Loucy (cell line): ENCODE data around the gene PAK2.
A peak's percentile ranks its signal among the peaks of the same experiment; 100 is the strongest.
"Not testable (repeated sequence)": the region's sequence is repeated elsewhere in the genome, so short reads cannot be mapped to it uniquely, and the experiment has no call there.

ENCODE experiments used
- H2AFZ ChIP-seq: fragments of 200-600 bp; sonication (generic); 2 replicates; pipeline ENCODE4 v1.6.0; 2016; ENCODE audit warnings: antibody characterized with exemption, mild to moderate bottlenecking, low read length, moderate library complexity
- H3F3A ChIP-seq: fragments of 200-600 bp; 2 replicates; pipeline ENCODE4 v1.6.0; 2016; ENCODE audit warnings: antibody characterized with exemption, low read depth, mild to moderate bottlenecking
- H3K27me3 ChIP-seq: fragments of 200-600 bp; sonication (generic); 2 replicates; pipeline ENCODE4 v1.6.1; 2014; ENCODE audit warnings: low read length, mild to moderate bottlenecking; ENCODE audit not compliant: insufficient read depth, poor library complexity, severe bottlenecking
- H3K36me3 ChIP-seq: fragments of 200-600 bp; sonication (generic); 2 replicates; pipeline ENCODE4 v1.6.1; 2016; ENCODE audit warnings: low read length; ENCODE audit not compliant: insufficient read depth
- H3K4me1 ChIP-seq: fragments of 200-600 bp; sonication (generic); 2 replicates; pipeline ENCODE4 v1.5.1; 2014; ENCODE audit warnings: low read length, mild to moderate bottlenecking; ENCODE audit not compliant: insufficient read depth, poor library complexity, severe bottlenecking
- H3K4me2 ChIP-seq: fragments of 200-600 bp; sonication (generic); 2 replicates; pipeline ENCODE4 v1.6.0; 2014; ENCODE audit warnings: antibody characterized with exemption, low read length, low read depth, mild to moderate bottlenecking; ENCODE audit not compliant: poor library complexity, severe bottlenecking
- H3K4me3 ChIP-seq: fragments of 200-600 bp; sonication (generic); 2 replicates; pipeline ENCODE4 v1.5.1; 2014; ENCODE audit warnings: low read length, mild to moderate bottlenecking, mixed read lengths; ENCODE audit not compliant: poor library complexity, severe bottlenecking
- H3K79me2 ChIP-seq: fragments of 200-600 bp; sonication (generic); 2 replicates; pipeline ENCODE4 v1.6.1; 2014; ENCODE audit warnings: low read length; ENCODE audit not compliant: insufficient read depth
- H3K9ac ChIP-seq: fragments of 200-600 bp; sonication (generic); 2 replicates; pipeline ENCODE4 v1.6.0; 2014; ENCODE audit warnings: mild to moderate bottlenecking, low read depth, low read length, moderate library complexity; ENCODE audit not compliant: poor library complexity, severe bottlenecking
- H3K9me2 ChIP-seq: fragments of 200-600 bp; sonication (generic); replicated peaks from 2 replicates; pipeline ENCODE4 v1.6.1; 2016; ENCODE audit warnings: low read depth, low read length, mixed read lengths
- H3K9me3 ChIP-seq: fragments of 200-600 bp; sonication (generic); 2 replicates; pipeline ENCODE4 v1.6.1; 2014; ENCODE audit warnings: mild to moderate bottlenecking, antibody characterized with exemption, low read length, low read depth; ENCODE audit not compliant: insufficient read depth
- H4K20me1 ChIP-seq: fragments of 200-600 bp; sonication (generic); 2 replicates; pipeline ENCODE4 v1.6.0; 2014; ENCODE audit warnings: antibody characterized with exemption, low read length, mild to moderate bottlenecking; ENCODE audit not compliant: insufficient read depth, poor library complexity, severe bottlenecking
- EZH2phosphoT487 ChIP-seq: fragments of 200-600 bp; IDR thresholded peaks from 2 replicates; pipeline ENCODE4 v1.6.1; 2018; ENCODE audit warnings: antibody characterized with exemption, mild to moderate bottlenecking, moderate library complexity, borderline replicate concordance
- TF ChIP-seq, protein P1 (sequence below): fragments of 200-600 bp; sonication (generic); conservative IDR thresholded peaks from 2 replicates; pipeline ENCODE4 v1.5.1; 2014; ENCODE audit warnings: mild to moderate bottlenecking, antibody characterized with exemption, low read length

Gene PAK2

DNA sequence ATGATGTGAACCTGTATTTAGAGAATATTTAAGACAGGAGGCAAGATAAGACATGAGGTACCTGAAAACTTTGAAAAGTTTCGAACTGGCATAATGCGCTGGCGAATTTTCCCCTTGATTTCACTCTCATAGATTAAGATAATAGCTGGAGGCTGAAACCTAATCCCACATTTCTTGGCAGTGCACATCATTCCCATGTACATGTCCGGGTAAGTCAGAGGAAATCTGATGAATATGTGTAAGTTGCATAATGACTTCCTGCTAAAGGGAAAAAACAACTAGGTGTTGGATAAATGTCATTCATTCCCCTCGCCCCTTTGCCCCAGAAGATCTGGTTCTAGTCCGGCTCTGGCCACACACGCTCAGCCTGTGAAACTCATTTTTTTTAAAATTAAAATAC, 31.2 kb upstream of the PAK2 start:
- no peak overlapping the region for H3K4me3 ChIP-seq
- peaks cover 8% of the 10 kb centered on the region for H3K4me1 ChIP-seq
- no peak overlapping the region for H3K4me2 ChIP-seq
- no peak overlapping the region for H2AFZ ChIP-seq
- no peaks in the 10 kb centered on the region for H3K9me3 ChIP-seq
- H3K27me3 ChIP-seq = no peaks in the 10 kb centered on the region
- TF ChIP-seq, protein P1, sequence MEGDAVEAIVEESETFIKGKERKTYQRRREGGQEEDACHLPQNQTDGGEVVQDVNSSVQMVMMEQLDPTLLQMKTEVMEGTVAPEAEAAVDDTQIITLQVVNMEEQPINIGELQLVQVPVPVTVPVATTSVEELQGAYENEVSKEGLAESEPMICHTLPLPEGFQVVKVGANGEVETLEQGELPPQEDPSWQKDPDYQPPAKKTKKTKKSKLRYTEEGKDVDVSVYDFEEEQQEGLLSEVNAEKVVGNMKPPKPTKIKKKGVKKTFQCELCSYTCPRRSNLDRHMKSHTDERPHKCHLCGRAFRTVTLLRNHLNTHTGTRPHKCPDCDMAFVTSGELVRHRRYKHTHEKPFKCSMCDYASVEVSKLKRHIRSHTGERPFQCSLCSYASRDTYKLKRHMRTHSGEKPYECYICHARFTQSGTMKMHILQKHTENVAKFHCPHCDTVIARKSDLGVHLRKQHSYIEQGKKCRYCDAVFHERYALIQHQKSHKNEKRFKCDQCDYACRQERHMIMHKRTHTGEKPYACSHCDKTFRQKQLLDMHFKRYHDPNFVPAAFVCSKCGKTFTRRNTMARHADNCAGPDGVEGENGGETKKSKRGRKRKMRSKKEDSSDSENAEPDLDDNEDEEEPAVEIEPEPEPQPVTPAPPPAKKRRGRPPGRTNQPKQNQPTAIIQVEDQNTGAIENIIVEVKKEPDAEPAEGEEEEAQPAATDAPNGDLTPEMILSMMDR = no peak
- no peak for TF ChIP-seq EZH2phosphoT487
- H3K79me2 ChIP-seq = peaks cover 10% of the 10 kb centered on the region; the same call in 1 of the 2 replicates
- no peaks in the 10 kb centered on the region for H4K20me1 ChIP-seq
- H3K9me2 ChIP-seq = no peaks in the 10 kb centered on the region
- no peaks in the 10 kb centered on the region for H3K36me3 ChIP-seq
- H3K9ac ChIP-seq = no peak overlapping the region
- no peaks in the 10 kb centered on the region; the same call in 1 of the 2 replicates for H3F3A ChIP-seq

DNA sequence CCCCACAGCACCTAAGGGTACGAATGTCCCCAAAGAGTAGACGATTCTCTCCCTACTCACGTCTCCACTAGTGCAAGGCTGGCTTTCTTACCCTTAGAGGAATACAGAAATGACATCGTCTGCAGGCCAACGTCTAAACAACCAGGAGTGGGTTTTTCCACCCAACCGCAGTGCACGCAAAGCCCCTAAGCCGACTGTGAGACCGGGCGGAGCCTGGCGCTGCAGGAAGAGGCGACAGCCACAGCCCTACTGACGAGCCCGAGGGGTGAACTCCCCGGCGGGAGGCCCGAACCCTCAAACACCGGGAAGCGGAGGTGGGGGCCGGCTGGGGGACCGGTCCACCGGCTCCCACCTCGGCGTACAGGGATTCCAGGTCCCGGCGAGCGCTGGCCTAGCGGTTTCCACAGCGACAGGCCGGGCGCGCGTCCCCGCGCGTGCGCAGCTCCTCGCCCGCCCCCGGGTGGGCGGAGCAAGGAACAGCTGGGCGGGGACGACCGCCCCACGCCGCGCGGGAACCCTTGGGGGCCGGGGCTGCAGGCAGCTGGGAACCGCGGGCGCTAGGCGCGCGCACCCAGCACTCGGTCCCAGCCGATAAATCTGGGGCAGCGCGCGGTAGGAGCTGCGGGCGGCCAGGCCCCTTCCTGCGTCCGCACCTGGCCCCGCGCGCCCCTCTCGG, 27.7 kb upstream of the PAK2 start, which contains the start of the genes CEP19 and PIGX:
CEP19 (minus strand) TSS at position 413 of the 676 bp plus-strand sequence. CDS start 3,593 bp downstream, outside the sequence.
PIGX (plus strand) TSS at position 540 of the 676 bp plus-strand sequence.
- Histone ChIP-seq H3K9me2 (no peaks in the 10 kb centered on the region), H3F3A (no peaks in the 10 kb centered on the region), H3K4me2 (peak within 1 kb of the TSS; percentile 98), H3K4me1 (peaks cover 8% of the 10 kb centered on the region), H3K27me3 (no peaks in the 10 kb centered on the region), H4K20me1 (no peaks in the 10 kb centered on the region), H3K79me2 (peaks cover 10% of the 10 kb centered on the region; the same call in 1 of the 2 replicates), H3K9ac (peak within 1 kb of the TSS; percentile 85), H3K36me3 (no peaks in the 10 kb centered on the region), H2AFZ (peak within 1 kb of the TSS; percentile 96), H3K9me3 (no peaks in the 10 kb centered on the region), H3K4me3 (peak within 1 kb of the TSS; percentile 92)
- TF ChIP-seq, protein P1 = no peak
- TF ChIP-seq EZH2phosphoT487 = no peak

DNA sequence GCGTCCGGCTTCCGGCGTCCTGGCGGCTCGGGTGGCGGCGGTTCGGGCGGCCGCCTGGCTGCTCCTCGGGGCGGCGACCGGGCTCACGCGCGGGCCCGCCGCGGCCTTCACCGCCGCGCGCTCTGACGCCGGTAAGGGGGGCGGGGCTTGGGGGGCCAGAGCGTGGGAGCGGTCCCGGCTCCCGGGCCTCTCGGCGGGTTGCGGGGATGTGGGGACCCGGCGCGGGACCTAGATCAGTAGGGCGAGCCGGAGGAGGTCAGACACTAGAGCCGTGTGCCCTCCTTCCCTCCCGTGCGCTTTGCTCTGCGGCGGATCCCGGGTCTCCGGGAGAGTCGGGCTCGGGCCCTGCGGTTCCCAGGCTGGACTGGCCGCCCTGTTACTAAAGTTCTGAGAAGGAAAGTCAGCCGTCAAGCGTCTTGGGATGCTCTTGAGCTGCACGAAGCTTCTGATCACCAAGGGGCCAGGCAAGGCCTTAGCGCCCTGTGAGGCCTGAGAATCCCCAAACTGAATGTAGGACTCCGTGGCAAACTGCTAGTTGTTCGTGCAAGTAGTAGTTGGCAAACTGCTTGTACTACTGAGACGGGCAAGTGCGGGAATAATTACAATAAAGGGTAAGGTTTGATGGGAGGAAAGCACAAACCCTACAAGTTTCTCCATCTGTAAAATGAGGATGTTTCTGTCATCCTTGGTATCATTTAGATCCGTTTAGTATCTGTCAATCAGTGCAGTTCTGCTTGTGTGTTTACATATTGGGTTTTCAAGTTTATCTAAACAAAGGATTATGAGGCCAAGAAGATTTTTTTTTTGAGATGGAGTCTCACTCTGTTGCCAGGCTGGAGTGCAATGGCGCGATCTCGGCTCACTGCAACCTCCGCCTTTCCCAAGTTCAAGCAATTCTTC, 26.9 kb upstream of the PAK2 start:
- Histone ChIP-seq H3K79me2 (peaks cover 10% of the 10 kb centered on the region; the same call in 1 of the 2 replicates), H3K27me3 (no peaks in the 10 kb centered on the region), H3K36me3 (no peaks in the 10 kb centered on the region), H3K9me2 (no peaks in the 10 kb centered on the region), H4K20me1 (no peaks in the 10 kb centered on the region), H3K9ac (peak overlapping the region; percentile 85), H3K4me1 (peaks cover 8% of the 10 kb centered on the region), H2AFZ (peak overlapping the region; percentile 96), H3F3A (0 out of 2 replicates have a peak, but pooled peaks cover 3% of the 10 kb centered on the region), H3K9me3 (no peaks in the 10 kb centered on the region), H3K4me2 (peak overlapping the region; percentile 98), H3K4me3 (peak overlapping the region; percentile 92)
- TF ChIP-seq EZH2phosphoT487 = no peak
- TF ChIP-seq, protein P1 = no peak

DNA sequence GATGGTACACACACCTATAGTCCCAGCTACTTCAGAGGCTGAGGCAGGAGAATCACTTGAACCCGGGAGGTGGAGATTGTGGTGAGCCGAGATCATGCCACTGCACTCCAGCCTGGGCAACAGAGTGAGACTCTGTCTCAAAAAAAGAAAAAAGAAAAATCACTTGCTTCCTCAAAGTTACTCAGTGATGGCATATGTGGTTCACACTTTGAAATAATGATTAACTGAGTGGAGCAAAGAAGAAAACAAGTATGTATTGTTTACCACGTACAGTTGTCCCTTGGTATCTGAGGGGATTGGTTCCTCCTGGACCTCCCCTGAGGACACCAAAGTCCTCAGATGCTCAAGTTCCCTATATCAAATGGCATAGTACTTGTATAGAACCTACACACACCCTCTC, 22.5 kb upstream of the PAK2 start:
- not testable (repeated sequence) for H3K9ac ChIP-seq, H3K36me3 ChIP-seq, H3K4me2 ChIP-seq, H2AFZ ChIP-seq, H3K27me3 ChIP-seq, H3K4me1 ChIP-seq, H3K4me3 ChIP-seq, H3K9me3 ChIP-seq, H3K9me2 ChIP-seq, H4K20me1 ChIP-seq, H3F3A ChIP-seq
- H3K79me2 ChIP-seq = peaks cover 10% of the 10 kb centered on the region; the same call in 1 of the 2 replicates
